Stimulated activated CD4-positive, alpha-beta T cell treated with anti-CD3 and anti-CD28 coated beads, Interleukin-12 subunit alpha, Interleukin-12 subunit beta, amount 100 ng/mL, for 48 hours (primary cell): Measurements from ENCODE around the gene AGBL1.

Source experiments
- DNase-seq, 3 donors: peaks; one replicate each; pipeline ENCODE4 v3.0.0-alpha.2; 2020; ENCODE audit warnings: low read depth in 2 of 3, low spot score in 1 of 3

AGBL1 gene

DNA sequence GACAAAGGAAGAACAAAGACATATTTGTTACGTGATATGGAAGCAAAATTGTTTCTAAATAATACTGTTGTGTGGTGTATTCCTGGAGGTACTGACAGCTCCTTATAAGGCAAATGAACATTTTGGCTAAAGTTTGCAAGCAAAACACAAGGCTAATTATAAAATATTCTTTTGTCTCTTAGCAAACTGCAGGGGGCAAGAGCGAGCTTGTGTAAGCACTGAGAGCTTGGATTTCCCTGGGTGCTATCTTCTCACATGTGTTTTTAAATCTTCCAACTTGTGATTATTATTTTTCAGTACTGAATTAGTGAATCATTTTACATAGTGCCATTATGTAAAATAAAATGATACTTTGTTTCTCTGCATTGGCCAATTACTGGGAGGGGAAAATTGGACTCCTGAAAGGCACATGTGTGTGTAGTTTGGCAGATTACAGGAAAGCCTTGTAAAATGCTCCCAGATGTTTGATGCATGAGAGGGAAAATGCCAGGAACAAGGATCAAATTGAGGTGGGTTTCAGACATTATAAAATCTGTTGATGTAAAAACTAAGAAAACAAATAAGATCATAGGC lies 611.5 kb downstream of the AGBL1 start:
- DNase-seq: no peak

DNA sequence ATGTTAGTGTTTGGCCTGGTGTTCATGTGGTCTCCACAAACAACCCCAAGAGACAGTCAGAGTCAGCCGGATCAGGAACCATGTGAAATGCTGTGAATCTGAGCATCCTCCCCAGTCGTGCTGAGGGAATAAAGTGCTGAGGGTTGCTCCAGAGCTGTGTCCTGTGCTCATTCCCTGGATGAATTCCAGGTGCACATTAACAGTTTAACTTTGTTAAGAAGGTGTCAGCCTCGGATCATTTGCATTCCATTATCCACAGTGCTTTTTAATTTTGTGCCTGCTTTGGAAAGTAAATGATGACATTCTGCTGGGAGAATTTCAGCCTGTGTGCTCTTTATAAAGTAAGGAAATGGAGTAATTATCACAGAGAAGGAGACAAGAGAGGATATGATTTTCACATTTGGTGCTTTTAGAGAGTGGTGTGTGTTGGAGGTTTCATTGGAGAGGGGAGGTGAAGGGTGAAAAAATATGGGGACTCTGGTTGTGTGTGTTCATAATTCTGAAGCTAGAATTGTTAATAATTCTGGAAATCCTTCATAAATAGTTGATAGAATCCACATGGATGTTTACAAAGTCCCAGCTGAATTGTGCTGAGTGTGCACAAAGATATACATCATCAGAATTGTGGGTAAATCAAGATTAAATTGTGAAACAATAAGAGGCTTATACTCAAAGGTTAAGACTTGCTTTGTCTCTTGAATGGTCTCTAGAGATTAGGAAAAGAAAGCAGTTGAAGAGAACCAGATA lies 621.4 kb downstream of the AGBL1 start:
- DNase-seq: no peak

DNA sequence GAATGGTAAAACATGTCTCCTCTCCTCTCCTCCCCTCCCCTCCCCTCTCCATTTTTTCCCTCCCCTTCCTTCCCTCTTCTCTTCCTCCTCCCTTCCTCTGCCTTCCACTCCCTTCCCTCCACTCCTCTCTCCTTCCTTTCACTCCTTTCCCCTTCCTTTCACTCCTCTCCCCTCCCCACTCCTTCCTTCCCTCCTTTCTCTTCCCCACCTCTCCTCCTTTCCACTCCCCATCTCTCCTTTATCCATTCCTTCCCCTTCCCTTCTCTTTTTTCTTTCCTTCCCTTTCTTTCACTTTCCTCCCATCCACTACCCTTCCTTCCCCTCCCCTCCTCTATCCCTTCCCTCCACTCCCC lies 621.9 kb downstream of the AGBL1 start:
- no peak for DNase-seq

DNA sequence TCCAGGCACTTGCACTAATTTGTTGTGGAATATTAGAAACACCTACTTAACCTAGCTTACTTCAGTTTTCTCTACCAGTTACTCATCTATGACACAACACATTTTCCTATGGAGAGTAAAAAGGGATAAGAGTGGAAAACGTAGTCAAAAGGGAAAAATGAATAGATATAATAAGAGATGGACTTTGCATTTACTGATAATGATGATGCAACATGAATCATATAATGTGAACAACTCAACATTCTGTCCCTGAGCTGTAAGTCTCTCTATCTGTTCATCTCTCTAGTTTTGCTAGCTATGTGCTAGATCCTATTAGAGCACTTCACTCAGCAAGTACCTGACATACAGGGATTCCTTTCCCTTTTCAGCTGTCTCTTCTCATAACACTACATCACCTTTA lies 627.1 kb downstream of the AGBL1 start:
- no peak for DNase-seq

DNA sequence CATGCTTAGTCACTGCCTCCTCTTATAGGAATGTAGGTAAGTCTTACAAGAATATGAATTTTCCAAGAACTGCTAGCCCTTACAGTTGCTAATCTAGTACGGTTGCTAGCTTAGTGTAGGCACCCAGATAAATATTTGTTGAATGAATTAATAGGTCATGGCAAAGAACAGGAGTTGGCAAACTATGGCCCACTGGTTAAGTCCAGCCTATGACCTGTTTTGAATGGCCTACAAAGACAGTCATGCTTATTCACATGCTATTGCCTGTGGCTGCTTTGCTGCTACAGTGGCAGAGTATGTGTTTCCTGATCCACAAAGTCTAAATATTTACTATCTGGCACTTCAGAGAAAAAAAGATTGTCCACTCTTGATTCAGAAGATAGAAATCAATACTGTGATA lies 631.8 kb downstream of the AGBL1 start:
- DNase-seq: no peak

DNA sequence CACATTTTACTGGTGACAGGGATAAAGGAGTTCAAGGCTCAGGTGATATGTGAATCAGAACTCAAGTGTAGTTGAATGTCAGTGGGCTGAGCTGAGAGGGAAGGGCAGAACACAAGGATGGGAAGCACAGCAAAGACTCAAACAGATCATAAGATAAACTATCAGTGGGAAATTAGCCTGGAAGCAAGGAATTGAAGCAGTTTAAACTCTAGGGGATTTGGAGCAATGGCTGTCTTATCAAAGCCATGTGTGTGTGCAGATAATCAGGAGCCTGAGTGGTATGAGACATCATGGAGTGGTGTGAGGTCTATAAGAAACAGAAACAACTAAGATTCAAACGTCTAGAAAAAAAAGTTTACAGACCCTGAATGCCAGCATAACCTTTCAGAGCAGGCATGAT lies 634.6 kb downstream of the AGBL1 start:
- no peak for DNase-seq

DNA sequence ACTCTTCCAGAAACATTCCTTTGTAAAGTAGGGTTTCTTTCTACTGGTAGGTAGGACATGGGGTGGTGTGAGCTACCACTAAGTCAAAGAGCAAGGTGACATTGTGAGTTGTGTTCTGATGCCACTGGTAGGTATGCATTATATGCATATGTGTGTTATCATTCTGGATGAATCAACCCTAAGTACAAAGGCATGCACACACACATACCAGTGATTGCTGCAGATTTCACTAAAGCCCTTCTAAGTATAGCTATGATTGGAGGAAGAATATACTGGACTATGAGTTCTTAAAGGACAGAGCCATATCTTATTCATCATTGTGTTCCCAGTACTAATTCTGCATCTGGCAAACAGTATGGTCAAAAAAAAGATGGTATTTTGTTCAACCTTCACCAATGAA lies 646.0 kb downstream of the AGBL1 start:
- DNase-seq: no peak

DNA sequence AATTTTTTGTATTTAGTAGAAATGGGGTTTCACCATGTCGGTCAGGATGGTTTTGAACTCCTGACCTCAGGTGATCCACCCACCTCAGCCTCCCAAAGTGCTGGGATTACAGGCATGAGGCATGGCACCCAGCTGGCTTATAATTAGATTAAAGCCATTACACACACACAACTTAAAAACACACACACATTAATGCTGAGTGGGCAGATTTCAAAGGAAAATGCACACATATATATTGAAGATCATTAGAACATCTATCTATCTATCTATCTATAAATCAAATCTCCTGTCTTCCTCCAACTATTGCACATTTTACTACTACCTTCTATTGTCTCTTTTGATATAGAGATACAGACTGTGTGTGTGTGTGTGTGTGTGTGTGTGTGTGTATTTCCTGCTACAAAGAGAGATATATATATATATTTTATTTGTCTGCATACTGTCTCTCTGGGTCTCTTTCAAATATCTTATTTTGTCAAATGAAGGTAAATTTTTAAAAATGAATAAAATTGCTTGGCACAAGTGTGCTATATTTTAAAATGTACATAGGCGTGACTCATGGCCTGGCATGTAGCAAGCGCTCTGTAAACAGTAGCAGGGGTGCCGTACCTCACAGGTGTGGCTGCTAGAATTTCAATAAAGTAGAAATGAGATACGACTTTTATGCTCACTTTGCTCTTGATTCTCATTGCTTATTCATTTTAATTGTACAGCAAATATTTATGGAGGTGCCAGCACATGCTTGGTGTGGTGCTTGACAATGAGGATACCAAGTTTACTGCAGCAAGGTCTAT lies 655.8 kb downstream of the AGBL1 start:
- no peak for DNase-seq

DNA sequence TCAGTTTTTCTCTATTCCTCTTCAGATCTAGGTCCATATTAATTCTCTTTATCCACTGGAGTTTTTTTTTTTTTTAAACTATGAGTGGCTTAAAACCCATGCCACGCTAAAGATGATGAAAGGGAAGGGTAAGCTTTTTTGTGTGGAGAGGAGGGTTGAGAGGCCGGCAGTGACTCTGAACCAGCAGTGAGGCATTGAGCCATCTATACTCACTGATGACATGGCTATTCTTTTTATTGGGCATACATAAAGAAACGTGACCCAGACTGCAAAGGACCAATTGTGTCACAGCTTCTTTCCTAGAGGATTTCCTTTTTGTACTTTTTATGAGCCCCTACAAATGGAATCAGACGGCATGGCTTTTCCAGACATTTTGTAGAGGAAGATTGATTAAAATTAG lies 662.2 kb downstream of the AGBL1 start:
- DNase-seq: no peak

DNA sequence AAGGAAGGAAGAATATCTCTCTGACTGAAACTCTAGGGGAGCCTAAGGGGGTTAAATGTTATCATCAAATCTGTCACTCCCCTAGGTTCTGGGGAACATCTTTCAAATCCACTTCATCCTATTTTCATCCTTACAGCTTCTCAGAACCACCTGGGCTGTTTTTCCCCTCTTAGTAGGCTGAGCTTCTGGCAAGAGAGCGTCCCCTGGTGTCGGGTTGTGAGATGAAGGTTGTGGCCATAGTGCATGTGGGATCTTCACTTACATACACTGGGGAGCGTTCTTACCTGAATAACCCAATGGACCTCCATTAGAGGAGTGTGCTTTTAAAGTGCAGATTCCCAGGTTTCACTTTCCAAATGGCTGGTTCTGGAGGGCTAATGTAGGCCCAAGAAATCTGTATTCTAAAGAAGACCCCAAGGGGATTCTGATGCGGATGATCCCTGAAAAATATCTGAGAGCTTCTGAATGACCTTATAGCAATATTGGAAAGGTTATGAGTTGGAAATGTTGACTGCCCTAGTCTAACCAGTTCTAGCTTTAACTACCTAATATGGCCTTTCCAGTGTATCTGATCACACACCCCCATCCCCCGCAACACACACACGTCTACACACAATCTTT lies 663.7 kb downstream of the AGBL1 start:
- DNase-seq: peak; percentile 55 to 65 (median 56)

DNA sequence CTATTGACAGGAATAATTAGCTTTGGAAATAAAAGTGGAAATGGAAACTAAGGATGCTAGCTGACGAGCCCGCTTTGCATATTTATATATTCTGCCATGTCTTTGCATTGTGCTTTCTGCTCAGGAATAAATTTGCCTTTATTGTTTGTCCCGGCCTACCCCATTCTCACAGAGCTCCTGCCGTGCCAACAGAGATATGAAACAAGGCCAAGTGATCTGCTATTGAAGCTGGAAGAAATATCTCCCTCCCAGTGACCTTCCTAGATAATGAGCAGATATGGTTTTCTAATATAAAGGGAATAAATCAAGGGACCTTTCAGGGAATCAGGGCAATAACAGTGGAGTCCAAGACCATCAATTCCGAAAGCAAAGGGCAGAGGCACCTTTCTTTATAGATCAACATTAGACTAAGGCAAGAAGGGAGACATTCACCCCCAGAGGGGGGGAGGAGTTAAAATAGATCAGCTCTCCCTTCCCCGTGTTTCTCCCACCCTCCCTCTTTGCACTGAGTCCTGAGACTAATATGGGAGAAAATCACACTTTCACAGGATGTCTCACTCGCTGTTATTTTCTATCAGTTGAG lies 664.6 kb downstream of the AGBL1 start:
- no peak for DNase-seq

DNA sequence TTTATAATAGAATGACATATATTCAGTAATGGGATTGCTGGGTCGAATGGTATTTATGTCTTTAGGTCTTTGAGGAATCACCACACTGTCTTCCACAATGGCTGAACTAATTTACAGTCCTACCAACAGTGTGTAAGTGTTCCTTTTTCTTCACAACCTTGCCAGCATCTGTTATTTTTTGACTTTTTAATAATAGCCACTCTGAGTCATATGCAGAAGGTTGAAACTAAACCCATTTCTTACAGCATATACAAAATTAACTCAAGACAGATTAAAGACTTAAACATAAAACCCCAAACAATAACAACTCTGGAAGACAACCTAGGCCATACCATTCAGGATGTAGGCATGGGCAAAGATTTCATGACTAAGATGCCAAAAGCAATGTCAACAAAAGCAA lies 671.4 kb downstream of the AGBL1 start:
- DNase-seq: no peak

DNA sequence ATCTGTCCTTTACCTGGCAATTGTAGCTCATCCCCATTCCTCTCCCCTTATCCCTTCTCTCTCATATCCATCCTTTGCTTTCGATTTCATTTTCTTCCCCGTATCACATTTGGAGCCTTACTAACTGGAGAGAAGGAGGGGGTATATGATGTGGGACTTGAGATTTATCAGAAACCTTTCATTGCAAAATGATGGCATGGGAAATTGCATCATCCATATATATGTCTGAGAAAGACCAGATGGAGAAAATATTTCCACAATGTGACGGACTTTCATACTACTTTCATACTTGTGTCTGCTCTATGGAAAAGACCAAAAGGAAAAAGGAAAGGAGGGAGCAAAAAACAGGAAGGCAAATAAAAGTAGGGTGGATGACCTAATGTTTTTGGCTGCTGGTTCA lies 675.2 kb downstream of the AGBL1 start:
- DNase-seq: no peak

DNA sequence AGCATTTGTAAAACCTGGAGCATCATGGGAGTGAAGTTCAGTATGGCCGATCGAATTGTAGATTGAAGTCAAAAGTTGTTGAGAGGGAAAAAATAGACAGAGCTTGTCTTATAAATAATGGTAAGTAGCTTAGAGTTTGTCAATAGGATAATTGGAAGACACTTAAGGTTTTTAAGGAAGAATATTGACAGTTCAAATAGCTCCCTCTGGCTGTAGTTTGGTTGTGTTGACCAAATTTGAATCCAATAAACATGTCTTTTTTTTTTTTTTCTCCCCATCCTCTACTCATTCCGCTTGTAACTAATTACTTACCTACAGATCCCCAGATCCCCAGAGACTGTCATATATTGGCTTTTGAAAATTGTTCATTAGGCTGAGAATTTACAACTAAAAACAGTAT lies 677.0 kb downstream of the AGBL1 start:
- no peak for DNase-seq

DNA sequence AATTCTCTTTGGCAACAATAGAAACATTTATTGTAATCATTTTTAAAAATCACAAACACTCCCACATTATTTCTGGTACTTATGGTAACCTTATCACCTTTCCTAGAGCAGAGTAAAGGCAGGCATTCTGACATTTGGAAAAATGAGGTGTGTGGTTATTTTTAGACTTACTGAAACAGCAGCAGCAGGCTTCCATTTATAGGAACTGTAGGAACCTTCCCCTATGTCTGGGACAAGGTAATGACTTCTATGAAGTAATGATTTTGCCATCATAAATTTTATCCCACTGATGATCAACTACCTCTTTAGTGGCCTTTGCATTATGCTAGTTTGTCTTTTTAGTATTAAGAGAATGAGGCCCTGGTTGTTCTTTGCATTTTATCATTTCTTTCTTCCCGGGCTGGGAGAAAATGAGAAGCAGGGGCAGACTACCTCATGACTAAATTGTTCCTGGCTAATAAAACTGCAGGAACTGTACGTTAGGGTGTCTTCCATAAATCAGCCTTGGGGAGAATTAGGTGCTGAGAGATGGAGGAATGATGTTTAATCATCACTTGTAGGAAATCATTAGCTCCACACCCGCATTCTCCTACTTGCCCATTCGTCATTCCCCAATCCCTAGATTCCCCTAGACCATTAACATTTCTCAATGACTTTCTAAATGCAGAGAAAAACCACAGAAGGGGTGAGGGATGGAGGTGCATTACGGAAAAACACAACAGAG lies 680.3 kb downstream of the AGBL1 start:
- DNase-seq: no peak

DNA sequence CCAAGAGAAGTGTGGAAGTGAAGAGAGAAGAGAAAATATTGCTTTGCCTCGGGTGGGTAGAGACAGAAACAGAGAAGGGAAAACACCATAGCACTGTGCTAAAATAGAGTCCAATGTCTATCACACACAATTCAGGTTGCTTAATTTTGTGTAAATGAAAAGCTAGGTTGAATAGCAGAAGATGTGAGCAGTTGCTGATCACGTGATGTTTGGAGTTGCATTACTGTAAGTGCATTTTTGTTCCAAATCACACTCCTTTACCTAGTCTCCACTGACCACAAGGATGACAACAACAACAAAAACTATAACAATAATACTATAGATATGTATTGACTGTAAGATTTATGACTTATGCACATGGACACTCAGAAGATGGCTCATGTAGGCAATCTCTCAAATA lies 683.2 kb downstream of the AGBL1 start:
- no peak for DNase-seq

DNA sequence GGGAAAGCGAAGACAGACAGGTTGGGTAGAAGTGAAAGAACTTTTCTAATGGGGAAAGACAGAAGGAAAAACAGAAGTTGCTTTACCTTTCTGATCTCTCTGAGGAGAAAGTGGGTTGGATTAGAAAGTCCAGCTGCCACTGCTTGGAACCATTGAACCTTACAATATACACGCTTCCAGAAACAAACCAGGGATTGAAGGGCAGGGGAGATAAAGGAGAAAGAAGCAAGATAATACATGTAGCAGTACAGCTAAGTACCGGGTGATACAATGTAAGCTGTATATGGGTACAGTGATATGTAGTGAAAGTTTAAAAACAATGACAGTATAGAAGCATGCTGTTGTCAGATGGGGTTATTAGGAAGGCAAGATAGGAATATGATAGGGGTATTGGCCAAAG lies 684.4 kb downstream of the AGBL1 start:
- DNase-seq: no peak

DNA sequence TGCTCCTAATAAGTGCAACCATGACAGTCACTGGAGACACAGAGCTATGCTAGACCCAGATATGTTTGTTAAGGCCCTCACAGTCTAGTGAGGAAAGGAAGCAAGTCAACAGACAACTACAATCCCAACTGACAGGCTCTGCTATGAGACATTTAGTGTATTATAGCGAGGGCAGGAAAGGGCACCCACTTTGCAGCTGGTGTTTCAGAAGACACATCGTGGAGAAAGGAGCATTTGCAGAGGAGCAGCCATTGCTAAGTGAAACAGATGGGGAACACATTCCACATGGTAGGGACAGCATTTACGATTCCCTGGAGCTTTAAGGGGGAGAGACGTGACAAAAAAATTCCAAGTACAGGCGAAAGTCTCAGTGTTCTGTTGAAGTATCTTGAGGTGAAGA lies 685.6 kb downstream of the AGBL1 start:
- no peak for DNase-seq

DNA sequence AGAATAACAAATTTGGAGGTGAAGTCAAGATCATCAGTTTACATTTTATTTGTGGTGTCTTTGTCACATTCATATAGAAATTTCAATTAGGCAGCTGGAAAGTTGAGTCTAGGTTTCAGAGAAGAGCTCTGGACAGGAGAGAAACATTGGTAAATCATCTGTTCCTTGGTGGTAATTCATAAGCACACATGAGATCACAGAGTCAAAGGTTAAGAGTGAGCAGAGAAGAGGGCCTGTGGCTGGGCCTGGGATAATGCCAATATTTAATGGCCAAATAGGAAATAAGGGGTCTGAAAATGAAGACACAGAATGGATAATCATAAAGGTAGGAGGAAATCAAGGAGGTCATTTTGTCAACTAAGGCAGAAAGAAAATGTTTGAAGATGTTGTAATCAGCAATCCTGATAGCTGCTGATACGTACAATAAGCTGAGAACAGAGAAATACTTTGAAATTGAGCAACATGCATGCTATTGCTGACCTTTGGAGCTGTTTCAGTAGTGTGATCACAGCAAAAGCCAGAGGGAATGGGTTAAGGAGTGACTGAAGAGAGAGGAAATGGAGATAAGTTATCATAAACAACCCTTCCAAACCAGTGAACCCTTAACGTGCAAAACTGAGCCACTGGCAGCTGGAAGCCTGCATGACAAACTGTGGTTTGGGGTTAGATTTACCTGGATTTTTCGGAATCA lies 692.8 kb downstream of the AGBL1 start:
- DNase-seq: no peak

DNA sequence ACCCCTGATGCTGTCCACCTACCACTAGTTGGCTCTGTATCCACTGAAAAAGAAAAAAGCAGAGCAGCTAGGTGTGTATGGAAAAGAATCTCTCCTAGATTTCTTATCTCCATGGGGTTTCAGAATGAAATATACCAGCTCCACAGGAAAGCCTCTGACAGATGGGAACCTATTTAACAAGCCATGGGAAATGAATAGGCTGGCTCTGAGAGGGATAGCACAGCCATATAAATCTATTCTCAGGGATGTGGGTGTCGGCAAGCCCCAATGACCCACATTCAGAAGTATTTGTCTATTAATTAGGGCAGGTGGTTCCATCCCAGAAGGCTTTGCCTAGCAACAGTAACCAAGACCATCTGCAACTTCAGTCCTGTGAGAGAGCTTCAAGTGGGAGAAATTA lies 694.1 kb downstream of the AGBL1 start:
- DNase-seq: no peak
